Small intestine (tissue), 7 donors: Measurements from ENCODE around the gene TTC31. TPM values are rescaled to one million over a fixed set of nuclear protein-coding genes. Genes with fewer than 3 reads are reported as not detected.

Source experiments
- DNase-seq, 2 donors: peaks; one replicate each; pipeline versions ENCODE4 v3.0.0 to v3.0.0-alpha.2; 2013
- FAIRE-seq: peaks from 2 replicates; lab custom pipeline; 2012; peaks lifted over from hg19 to GRCh38; lab: Jason Lieb, UNC
- H3K27ac ChIP-seq, 3 donors: one replicate each; pipeline ENCODE4 v1.5.1; 2013; ENCODE audit warnings: low read length in 2 of 3, mild to moderate bottlenecking in 2 of 3, control low read depth in 1 of 3, inconsistent platforms in 1 of 3, low read depth in 1 of 3, moderate library complexity in 1 of 3
- H3K27me3 ChIP-seq, 3 donors: one replicate each; pipeline ENCODE4 v1.6.1; 2013; ENCODE audit warnings: low read length in 3 of 3, inconsistent platforms in 1 of 3; ENCODE audit not compliant: control insufficient read depth in 3 of 3, insufficient read depth in 3 of 3
- H3K36me3 ChIP-seq, 3 donors: one replicate each; pipeline ENCODE4 v1.6.1; 2013; ENCODE audit warnings: low read length in 3 of 3, inconsistent platforms in 1 of 3, low read depth in 1 of 3, mild to moderate bottlenecking in 1 of 3, moderate library complexity in 1 of 3; ENCODE audit not compliant: control insufficient read depth in 3 of 3, insufficient read depth in 2 of 3
- H3K4me1 ChIP-seq, 3 donors: one replicate each; pipeline ENCODE4 v1.6.1; 2013; ENCODE audit warnings: low read length in 2 of 3, inconsistent platforms in 1 of 3, low read depth in 1 of 3, mild to moderate bottlenecking in 1 of 3, moderate library complexity in 1 of 3; ENCODE audit not compliant: control insufficient read depth in 3 of 3, insufficient read depth in 2 of 3
- H3K4me3 ChIP-seq, 3 donors: one replicate each; pipeline ENCODE4 v1.5.1; 2013; ENCODE audit warnings: low read length in 3 of 3, control low read depth in 1 of 3, inconsistent platforms in 1 of 3, low read depth in 1 of 3, mild to moderate bottlenecking in 1 of 3, moderate library complexity in 1 of 3
- H3K9me3 ChIP-seq, 2 donors: one replicate each; pipeline ENCODE4 v1.6.1; 2013; ENCODE audit warnings: low read depth in 1 of 2, low read length in 1 of 2; ENCODE audit not compliant: control insufficient read depth in 2 of 2, insufficient read depth in 1 of 2
- WGBS, 3 donors: extraction: QIAGEN DNeasy Blood & Tissue Kit; methylation state at CpG; one replicate each; pipeline ENCODE4 v1.1.7; 2013; 5-methylcytosine and 5-hydroxymethylcytosine counted together
- polyA plus RNA-seq, 4 donors: library from polyadenylated mRNA; stranded (reverse) in 3 of 4; unstranded in 1 of 4; fragments of 200-250 nt in 3 of 4; fragments of 120-200 nt in 1 of 4; gene quantifications; one replicate each; pipeline versions ENCODE4 v1.2.1 to v1.2.3, GENCODE V29; 2013
- donor health status: healthy with polysubstance abuse.
- donor health status: control.
- donor health status: control.
- donor health status: Bipolar disorder and iron deficiency.
- donor health status: healthy.

Gene TTC31
- polyA plus RNA-seq, 4 donors, result 20.1 to 51.0 (median 27.1) TPM

GRCh38 chr2:74471332-74472065 lies 11.4 kb upstream of the TTC31 start:
- H3K4me1 ChIP-seq, result peaks cover 0 to 12% (median 1%) of the 10 kb centered on the region in 3 donors
- 21 to 55% (median 37%) methylated on average over 16 of the region's 16 CpGs for WGBS, 3 donors
- peak overlapping the region; percentile 76 to 96 (median 91) for H3K27ac ChIP-seq
- DNase-seq, result no peak
- no peaks in the 10 kb centered on the region for H3K9me3 ChIP-seq
- peak overlapping the region; percentile 52 to 73 (median 56) for H3K4me3 ChIP-seq
- peaks cover 0 to 27% (median 2%) of the 10 kb centered on the region in 3 donors for H3K36me3 ChIP-seq
- FAIRE-seq, result no peak
- no peaks in the 10 kb centered on the region for H3K27me3 ChIP-seq

GRCh38 chr2:74472086-74472944 lies 10.6 kb upstream of the TTC31 start, which contains the start of gene MRPL53:
Gene MRPL53 (minus strand): TSS chr2:74472680. CDS start chr2:74472660, 20 bp downstream.
- Histone ChIP-seq H3K27ac (peak within 1 kb of the TSS; percentile 76 to 96 (median 91)), H3K4me3 (peak within 1 kb of the TSS; percentile 52 to 73 (median 56)), H3K9me3 (no peaks in the 10 kb centered on the region), H3K4me1 (peaks cover 0 to 17% (median 1%) of the 10 kb centered on the region in 3 donors), H3K36me3 (peaks cover 1 to 30% (median 2%) of the 10 kb centered on the region in 3 donors), H3K27me3 (no peaks in the 10 kb centered on the region)
- 0 to 1% (median 0%) methylated on average over 65 to 66 of the region's 66 CpGs for WGBS, 3 donors
- DNase-seq, result peak; percentile 93 to 97
- no peak for FAIRE-seq

GRCh38 chr2:74472945-74473258 lies 10.0 kb upstream of the TTC31 start:
- FAIRE-seq (no peak), DNase-seq (no peak)
- Histone ChIP-seq H3K4me3 (peak overlapping the region; percentile 20 to 56 (median 52)), H3K36me3 (peaks cover 2 to 35% (median 2%) of the 10 kb centered on the region in 3 donors), H3K4me1 (peaks cover 0 to 20% (median 1%) of the 10 kb centered on the region in 3 donors), H3K9me3 (no peaks in the 10 kb centered on the region), H3K27ac (peak overlapping the region; percentile 76 to 96 (median 91)), H3K27me3 (no peaks in the 10 kb centered on the region)
- 5 to 9% (median 7%) methylated on average over 7 of the region's 7 CpGs for WGBS, 3 donors

GRCh38 chr2:74474481-74474880 lies 8.4 kb upstream of the TTC31 start:
- Histone ChIP-seq H3K4me3 (no peak overlapping the region), H3K36me3 (peaks cover 2 to 43% (median 4%) of the 10 kb centered on the region in 3 donors), H3K4me1 (peaks cover 0 to 20% (median 1%) of the 10 kb centered on the region in 3 donors), H3K9me3 (no peaks in the 10 kb centered on the region), H3K27ac (no peak overlapping the region), H3K27me3 (no peaks in the 10 kb centered on the region)
- DNase-seq (no peak), FAIRE-seq (no peak)
- 87 to 93% (median 92%) methylated on average over 6 of the region's 6 CpGs for WGBS, 3 donors

- no peaks in the 10 kb centered on the region for H3K9me3 ChIP-seq
- FAIRE-seq (no peak), DNase-seq (no peak)
- 88 to 92% (median 90%) methylated on average over 5 of the region's 5 CpGs for WGBS, 3 donors
- no peak overlapping the region for H3K27ac ChIP-seq
- no peak overlapping the region for H3K4me3 ChIP-seq
- peaks cover 2 to 45% (median 4%) of the 10 kb centered on the region in 3 donors for H3K36me3 ChIP-seq
- H3K27me3 ChIP-seq, result no peaks in the 10 kb centered on the region
- peaks cover 0 to 20% (median 1%) of the 10 kb centered on the region in 3 donors for H3K4me1 ChIP-seq
Measured at GRCh38 chr2:74474899-74475298, 8.0 kb upstream of the TTC31 start.

- no peak for DNase-seq
- Histone ChIP-seq H3K27ac (peak overlapping the region in 1 of 3 donors; percentile 86), H3K4me1 (peaks cover 0 to 29% (median 2%) of the 10 kb centered on the region in 3 donors), H3K36me3 (peaks cover 0 to 53% (median 4%) of the 10 kb centered on the region in 3 donors), H3K9me3 (no peaks in the 10 kb centered on the region), H3K27me3 (no peaks in the 10 kb centered on the region), H3K4me3 (peak overlapping the region in 2 of 3 donors; percentile 81 to 85)
- 23 to 38% (median 27%) methylated on average over 3 of the region's 3 CpGs for WGBS, 3 donors
- no peak for FAIRE-seq
Measured at GRCh38 chr2:74481431-74481830, 1.4 kb upstream of the TTC31 start.

- FAIRE-seq (no peak), DNase-seq (peak; percentile 45 to 66)
- WGBS, 3 donors, result 1 to 2% (median 1%) methylated on average over 67 to 80 of the region's 80 CpGs
- no peaks in the 10 kb centered on the region for H3K27me3 ChIP-seq
- H3K4me3 ChIP-seq, result peak overlapping the region; percentile 81 to 90 (median 85)
- no peaks in the 10 kb centered on the region for H3K9me3 ChIP-seq
- peaks cover 0 to 24% (median 2%) of the 10 kb centered on the region in 3 donors for H3K4me1 ChIP-seq
- H3K36me3 ChIP-seq, result peaks cover 0 to 58% (median 4%) of the 10 kb centered on the region in 3 donors
- peak overlapping the region; percentile 86 to 96 (median 87) for H3K27ac ChIP-seq
Measured at GRCh38 chr2:74481961-74482800, 700 bp upstream of the TTC31 start.
